GM12874 (cell line): Measurements from ENCODE around the gene NPC2.

ENCODE experiments used
- CTCF ChIP-seq: IDR thresholded peaks from 2 replicates; pipeline ENCODE4 v1.5.1; 2011; ENCODE audit warnings: low read depth, mild to moderate bottlenecking, control low read depth, low read length, moderate library complexity; ENCODE audit not compliant: insufficient read depth

The NPC2 gene

GRCh38 chr14:74474376-74474775 lies 18.7 kb downstream of the NPC2 start:
- TF ChIP-seq CTCF: no peak

- no peak for TF ChIP-seq CTCF
These were observed 20.5 kb downstream of the NPC2 start for GRCh38 chr14:74472601-74473000.

- no peak for TF ChIP-seq CTCF
These were observed 23.3 kb downstream of the NPC2 start for GRCh38 chr14:74469548-74470518.

- TF ChIP-seq CTCF: no peak
These were observed 24.6 kb downstream of the NPC2 start for GRCh38 chr14:74468513-74468912.

GRCh38 chr14:74465335-74465734 lies 27.8 kb downstream of the NPC2 start:
- no peak for TF ChIP-seq CTCF

- no peak for TF ChIP-seq CTCF
These were observed 28.3 kb downstream of the NPC2 start for GRCh38 chr14:74464785-74465184.

GRCh38 chr14:74463697-74464096 lies 29.4 kb downstream of the NPC2 start:
- no peak for TF ChIP-seq CTCF
